Choroid plexus epithelial cell (primary cell): ENCODE results near the gene PLA2G5.

Experiments used
- DNase-seq: peaks from one replicate; pipeline ENCODE4 v3.0.0-alpha.2; 2010; ENCODE audit warnings: low read depth
- H3K4me3 ChIP-seq: 2 replicates; pipeline ENCODE4 v1.5.1; 2011; ENCODE audit warnings: low read depth, mild to moderate bottlenecking, control low read depth, low read length, moderate library complexity
- CTCF ChIP-seq: conservative IDR thresholded peaks from 2 replicates; pipeline ENCODE4 v1.5.1; 2011; ENCODE audit warnings: low read depth, mild to moderate bottlenecking, control low read depth, inconsistent platforms, low read length, moderate library complexity

The PLA2G5 gene

GRCh38 chr1:20137604-20138003 lies 67.6 kb downstream of the PLA2G5 start:
- TF ChIP-seq CTCF, result no peak
- DNase-seq, result no peak
- H3K4me3 ChIP-seq, result no peak overlapping the region

- DNase-seq, result no peak
- no peak overlapping the region for H3K4me3 ChIP-seq
- TF ChIP-seq CTCF, result no peak
Observed at GRCh38 chr1:20138346-20138745, 68.4 kb downstream of the PLA2G5 start.

GRCh38 chr1:20138961-20139550 lies 69.1 kb downstream of the PLA2G5 start, which contains the start of gene PLA2G2F:
Gene PLA2G2F, plus strand, starts transcription at chr1:20139323. Its CDS starts 105 bp downstream, at chr1:20139428.
- no peak for DNase-seq
- no peak within 1 kb of the TSS for H3K4me3 ChIP-seq
- no peak for TF ChIP-seq CTCF

GRCh38 chr1:20139776-20140612 lies 70.0 kb downstream of the PLA2G5 start:
- H3K4me3 ChIP-seq, result no peak overlapping the region
- TF ChIP-seq CTCF, result no peak
- DNase-seq, result no peak

- no peak for TF ChIP-seq CTCF
Observed at GRCh38 chr1:20141001-20141400, 71.0 kb downstream of the PLA2G5 start.

GRCh38 chr1:20141466-20141865 lies 71.5 kb downstream of the PLA2G5 start:
- no peak overlapping the region for H3K4me3 ChIP-seq
- DNase-seq, result no peak
- TF ChIP-seq CTCF, result no peak

More at GRCh38 chr1:20141001-20141400, 71.0 kb downstream of the PLA2G5 start:
- DNase-seq, result no peak
- H3K4me3 ChIP-seq, result no peak overlapping the region
